Fibroblast of upper back skin (primary cell): Measurements from ENCODE around the gene IFIT1.
"Not testable (repeated sequence)": the region's sequence is repeated elsewhere in the genome, so short reads cannot be mapped to it uniquely, and the experiment has no call there.

ENCODE experiments used
- DNase-seq: peaks from one replicate; pipeline ENCODE4 v3.0.0-alpha.2; 2013

IFIT1 gene

GRCh38 chr10:89442289-89442688 lies 49.9 kb downstream of the IFIT1 start:
- DNase-seq: no peak

- not testable (repeated sequence) for DNase-seq
Observed at GRCh38 chr10:89444819-89445218, 52.4 kb downstream of the IFIT1 start.

- no peak for DNase-seq
Observed at GRCh38 chr10:89450901-89451300, 58.5 kb downstream of the IFIT1 start.

GRCh38 chr10:89452193-89452592 lies 59.8 kb downstream of the IFIT1 start:
- DNase-seq: no peak

- no peak for DNase-seq
Observed at GRCh38 chr10:89454561-89455347, 62.3 kb downstream of the IFIT1 start.
